Right lobe of liver (tissue), 4 donors: Measurements from ENCODE around the gene PHYHD1.

Source experiments
- POLR2A ChIP-seq: fragments of 450-650 bp; IDR thresholded peaks from one replicate; pipeline ENCODE4 v1.6.1; 2017; ENCODE audit warnings: antibody characterized with exemption, mild to moderate bottlenecking
- TF ChIP-seq, protein P1 (sequence below), 4 donors: fragments of 200-600 bp in 3 of 4; fragments of 450-650 bp in 1 of 4; IDR thresholded peaks; one replicate each; pipeline versions ENCODE4 v1.5.1 to v1.8.0; 2016 to 2022; ENCODE audit warnings: antibody characterized with exemption in 4 of 4, mild to moderate bottlenecking in 2 of 4
- donor health status: DM: no; HTN: no; CAD: no.
- donor health status: DM: no; HTN: no; CAD: no.
- donor health status: DM: no; HTN: yes; CAD: no.

DNA sequence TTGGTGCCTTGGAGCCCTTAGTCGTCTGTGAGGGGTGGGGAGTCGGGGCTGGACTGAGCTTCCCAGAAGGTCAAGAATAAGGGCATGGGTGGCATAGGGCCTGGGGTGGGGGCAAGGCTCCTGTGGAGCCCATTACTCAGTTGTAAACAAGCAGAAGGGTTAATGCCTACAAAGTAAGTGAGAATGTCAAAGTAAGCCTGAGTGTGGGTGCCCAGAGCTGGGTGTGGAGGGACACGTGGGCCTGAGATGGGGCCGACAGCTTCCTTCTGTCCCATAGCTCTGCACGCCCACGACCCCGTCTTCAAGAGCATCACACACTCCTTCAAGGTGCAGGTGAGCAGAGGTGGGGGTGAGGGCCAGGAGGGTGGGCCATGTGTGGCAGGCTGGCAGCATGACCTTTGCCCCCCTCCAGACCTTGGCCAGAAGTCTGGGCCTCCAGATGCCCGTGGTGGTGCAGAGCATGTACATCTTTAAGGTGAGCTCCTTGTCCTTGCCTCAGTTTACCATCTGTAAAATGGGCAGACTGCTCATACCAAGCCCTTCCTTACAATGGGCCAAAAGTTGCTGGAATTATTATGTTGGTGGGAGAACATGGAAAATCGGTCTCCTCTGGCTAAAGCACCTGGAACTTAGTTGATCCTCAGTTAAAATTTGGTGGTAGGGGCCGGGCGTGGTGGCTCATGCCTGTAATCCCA, 15.5 kb downstream of the PHYHD1 start:
- TF ChIP-seq, protein P1, sequence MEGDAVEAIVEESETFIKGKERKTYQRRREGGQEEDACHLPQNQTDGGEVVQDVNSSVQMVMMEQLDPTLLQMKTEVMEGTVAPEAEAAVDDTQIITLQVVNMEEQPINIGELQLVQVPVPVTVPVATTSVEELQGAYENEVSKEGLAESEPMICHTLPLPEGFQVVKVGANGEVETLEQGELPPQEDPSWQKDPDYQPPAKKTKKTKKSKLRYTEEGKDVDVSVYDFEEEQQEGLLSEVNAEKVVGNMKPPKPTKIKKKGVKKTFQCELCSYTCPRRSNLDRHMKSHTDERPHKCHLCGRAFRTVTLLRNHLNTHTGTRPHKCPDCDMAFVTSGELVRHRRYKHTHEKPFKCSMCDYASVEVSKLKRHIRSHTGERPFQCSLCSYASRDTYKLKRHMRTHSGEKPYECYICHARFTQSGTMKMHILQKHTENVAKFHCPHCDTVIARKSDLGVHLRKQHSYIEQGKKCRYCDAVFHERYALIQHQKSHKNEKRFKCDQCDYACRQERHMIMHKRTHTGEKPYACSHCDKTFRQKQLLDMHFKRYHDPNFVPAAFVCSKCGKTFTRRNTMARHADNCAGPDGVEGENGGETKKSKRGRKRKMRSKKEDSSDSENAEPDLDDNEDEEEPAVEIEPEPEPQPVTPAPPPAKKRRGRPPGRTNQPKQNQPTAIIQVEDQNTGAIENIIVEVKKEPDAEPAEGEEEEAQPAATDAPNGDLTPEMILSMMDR (IDR thresholded peaks at IDR 0.05) = no peak
- no peak for TF ChIP-seq POLR2A
